ENCODE measurements around the gene RPL15. TPM values are rescaled to one million over a fixed set of nuclear protein-coding genes. Genes with fewer than 3 reads are reported as not detected.

The RPL15 gene
- total and polyA plus RNA-seq, 11 donors, result 834 to 3,123 (median 1,014) TPM

- no peak overlapping the region for H3K4me3 ChIP-seq
- intact Hi-C loops (cut with DNase I), result loop anchor here in 1 of 10 donors (10.0 kb wide), 1 partner anchor 350 kb away; no protein-coding TSS in a partner anchor
Measured at GRCh38 chr3:23884481-23884880, 32.5 kb upstream of the RPL15 start.

GRCh38 chr3:23885210-23885609 lies 31.7 kb upstream of the RPL15 start:
- no peaks in the 10 kb centered on the region for H3K27me3 ChIP-seq
- no peak overlapping the region for H3K27ac ChIP-seq
- no peak overlapping the region for H3K4me3 ChIP-seq
- DNase-seq (no peak), ATAC-seq (no peak)
- peaks cover 0 to 32% (median 18%) of the 10 kb centered on the region in 12 donors for H3K4me1 ChIP-seq
- 85 to 91% (median 88%) methylated on average over 6 of the region's 6 CpGs for WGBS, 4 donors
- H3K36me3 ChIP-seq, result peaks cover 0 to 24% (median 7%) of the 10 kb centered on the region in 9 donors
- TF ChIP-seq POLR2A (IDR thresholded peaks at IDR 0.05), result no peak
- TF ChIP-seq, protein P1, sequence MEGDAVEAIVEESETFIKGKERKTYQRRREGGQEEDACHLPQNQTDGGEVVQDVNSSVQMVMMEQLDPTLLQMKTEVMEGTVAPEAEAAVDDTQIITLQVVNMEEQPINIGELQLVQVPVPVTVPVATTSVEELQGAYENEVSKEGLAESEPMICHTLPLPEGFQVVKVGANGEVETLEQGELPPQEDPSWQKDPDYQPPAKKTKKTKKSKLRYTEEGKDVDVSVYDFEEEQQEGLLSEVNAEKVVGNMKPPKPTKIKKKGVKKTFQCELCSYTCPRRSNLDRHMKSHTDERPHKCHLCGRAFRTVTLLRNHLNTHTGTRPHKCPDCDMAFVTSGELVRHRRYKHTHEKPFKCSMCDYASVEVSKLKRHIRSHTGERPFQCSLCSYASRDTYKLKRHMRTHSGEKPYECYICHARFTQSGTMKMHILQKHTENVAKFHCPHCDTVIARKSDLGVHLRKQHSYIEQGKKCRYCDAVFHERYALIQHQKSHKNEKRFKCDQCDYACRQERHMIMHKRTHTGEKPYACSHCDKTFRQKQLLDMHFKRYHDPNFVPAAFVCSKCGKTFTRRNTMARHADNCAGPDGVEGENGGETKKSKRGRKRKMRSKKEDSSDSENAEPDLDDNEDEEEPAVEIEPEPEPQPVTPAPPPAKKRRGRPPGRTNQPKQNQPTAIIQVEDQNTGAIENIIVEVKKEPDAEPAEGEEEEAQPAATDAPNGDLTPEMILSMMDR (IDR thresholded peaks at IDR 0.05), result no peak
- H3K9me3 ChIP-seq, result no peaks in the 10 kb centered on the region
- intact Hi-C loops (cut with DNase I), result loop anchor here in 2 of 10 donors (5.0 to 10.0 kb wide), 3 partner anchors 102 to 352 kb away; no protein-coding TSS in a partner anchor

More at GRCh38 chr3:23884481-23884880, 32.5 kb upstream of the RPL15 start:
- H3K27me3 ChIP-seq, result no peaks in the 10 kb centered on the region
- peaks cover 0 to 17% (median 5%) of the 10 kb centered on the region in 9 donors for H3K36me3 ChIP-seq
- TF ChIP-seq, protein P1 (IDR thresholded peaks at IDR 0.05), result peak in 1 of 12 donors; percentile 12
- TF ChIP-seq POLR2A (IDR thresholded peaks at IDR 0.05), result no peak
- no peak overlapping the region for H3K27ac ChIP-seq
- H3K9me3 ChIP-seq, result no peaks in the 10 kb centered on the region
- peaks cover 0 to 28% (median 17%) of the 10 kb centered on the region in 12 donors for H3K4me1 ChIP-seq
- DNase-seq (no peak), ATAC-seq (peak in 1 of 4 donors; percentile 41)
- WGBS, 4 donors, result 89 to 96% (median 94%) methylated on average over 2 of the region's 2 CpGs

DNA sequence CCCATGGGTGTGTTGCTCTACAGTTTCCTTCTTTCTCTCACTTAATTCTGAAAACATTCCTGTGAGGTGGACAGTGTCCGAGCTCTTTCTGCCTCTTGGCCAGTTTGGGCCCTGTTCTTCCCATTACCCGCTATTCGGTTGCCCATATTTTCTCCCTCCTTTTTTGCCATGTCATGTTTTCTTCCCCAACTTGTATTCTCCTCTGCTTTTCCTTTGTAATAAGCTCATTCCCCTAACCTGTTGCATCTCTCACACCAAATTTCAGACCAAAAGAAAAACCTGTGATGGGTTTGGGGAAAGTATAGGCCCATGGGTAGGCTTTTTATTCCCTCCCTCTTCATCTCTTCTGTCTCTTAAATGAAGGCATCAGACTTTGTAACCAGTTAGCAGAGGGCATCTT lies 30.6 kb upstream of the RPL15 start:
- WGBS, 4 donors, result 93 to 96% (median 95%) methylated on average over 3 of the region's 3 CpGs
- TF ChIP-seq POLR2A (IDR thresholded peaks at IDR 0.05), result no peak
- TF ChIP-seq, protein P1 (IDR thresholded peaks at IDR 0.05), result no peak
- peaks cover 0 to 22% (median 8%) of the 10 kb centered on the region in 12 donors for H3K4me1 ChIP-seq
- H3K4me3 ChIP-seq, result no peak overlapping the region
- DNase-seq (no peak), ATAC-seq (no peak)
- H3K27ac ChIP-seq, result no peak overlapping the region
- H3K9me3 ChIP-seq, result no peaks in the 10 kb centered on the region
- no peaks in the 10 kb centered on the region for H3K27me3 ChIP-seq
- peaks cover 0 to 32% (median 7%) of the 10 kb centered on the region in 9 donors for H3K36me3 ChIP-seq
- intact Hi-C loops (cut with DNase I), result loop anchor here in 2 of 10 donors (5.0 to 10.0 kb wide), 3 partner anchors 101 to 351 kb away; no protein-coding TSS in a partner anchor

- intact Hi-C loops (cut with DNase I), result loop anchor here in 3 of 10 donors (2.0 to 10.0 kb wide), 4 partner anchors 56 to 349 kb away; partner anchors contain the start of gene NR1D2 (in 2 of the 3)
- ATAC-seq (peak in 1 of 4 donors; percentile 27), DNase-seq (no peak)
- H3K4me3 ChIP-seq, result no peak overlapping the region
- peaks cover 0 to 45% (median 13%) of the 10 kb centered on the region in 9 donors for H3K36me3 ChIP-seq
- H3K27ac ChIP-seq, result no peak overlapping the region
- no peaks in the 10 kb centered on the region for H3K9me3 ChIP-seq
- peaks cover 0 to 22% (median 8%) of the 10 kb centered on the region in 12 donors for H3K4me1 ChIP-seq
- WGBS, 4 donors, result 50 to 62% (median 55%) methylated on average over 3 of the region's 3 CpGs
- H3K27me3 ChIP-seq, result no peaks in the 10 kb centered on the region
- no peak for TF ChIP-seq POLR2A (IDR thresholded peaks at IDR 0.05)
- TF ChIP-seq, protein P1 (IDR thresholded peaks at IDR 0.05), result peak; percentile 71 to 93 (median 80)
Measured at GRCh38 chr3:23888617-23889228, 28.2 kb upstream of the RPL15 start.
